ENCODE results near the gene FAM180B.
"Not testable (repeated sequence)": the region's sequence is repeated elsewhere in the genome, so short reads cannot be mapped to it uniquely, and the experiment has no call there.

Gene FAM180B, protein sequence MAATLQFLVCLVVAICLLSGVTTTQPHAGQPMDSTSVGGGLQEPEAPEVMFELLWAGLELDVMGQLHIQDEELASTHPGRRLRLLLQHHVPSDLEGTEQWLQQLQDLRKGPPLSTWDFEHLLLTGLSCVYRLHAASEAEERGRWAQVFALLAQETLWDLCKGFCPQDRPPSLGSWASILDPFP

DNA sequence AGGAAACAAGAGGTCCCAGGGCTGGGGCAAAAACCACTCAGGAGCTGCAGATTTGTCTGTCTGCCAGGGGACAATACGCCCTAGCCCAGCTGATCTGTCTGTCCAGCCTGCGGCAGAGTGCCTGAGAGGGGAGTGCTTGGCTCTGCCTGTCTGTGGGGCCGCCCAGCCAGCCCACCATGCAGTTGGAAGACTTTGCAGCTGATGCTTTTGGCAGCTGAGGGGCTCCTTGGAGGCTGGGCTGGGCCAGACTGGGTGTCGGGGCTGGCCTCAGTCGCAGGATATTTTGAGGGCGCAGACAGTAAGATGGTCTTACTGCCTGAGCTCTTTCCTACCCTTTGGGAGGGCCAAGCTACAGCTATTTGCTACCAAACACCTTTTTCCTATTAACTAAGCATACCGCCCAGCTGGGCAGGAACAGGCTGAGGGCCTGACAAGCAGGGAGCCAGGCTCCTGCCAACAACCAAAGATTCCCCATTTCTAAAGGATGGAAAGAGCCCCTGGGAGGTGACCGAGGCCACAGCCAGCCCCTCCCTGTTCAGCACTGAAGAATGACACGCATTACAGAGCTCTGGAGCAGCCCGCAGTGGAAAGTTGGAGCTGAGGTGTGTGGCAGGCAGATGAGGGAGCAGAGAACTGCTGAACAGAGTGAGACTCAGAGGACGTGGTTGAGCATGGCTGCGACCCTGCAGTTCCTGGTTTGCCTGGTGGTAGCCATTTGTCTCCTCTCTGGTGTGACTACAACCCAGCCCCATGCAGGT is at the start of gene FAM180B:
FAM180B (plus strand) TSS at position 581 of the 758 bp plus-strand sequence; CDS start at position 672, 91 bp downstream.
- peak; percentile 54 for DNase-seq (ENCODE audit: low spot score)

DNA sequence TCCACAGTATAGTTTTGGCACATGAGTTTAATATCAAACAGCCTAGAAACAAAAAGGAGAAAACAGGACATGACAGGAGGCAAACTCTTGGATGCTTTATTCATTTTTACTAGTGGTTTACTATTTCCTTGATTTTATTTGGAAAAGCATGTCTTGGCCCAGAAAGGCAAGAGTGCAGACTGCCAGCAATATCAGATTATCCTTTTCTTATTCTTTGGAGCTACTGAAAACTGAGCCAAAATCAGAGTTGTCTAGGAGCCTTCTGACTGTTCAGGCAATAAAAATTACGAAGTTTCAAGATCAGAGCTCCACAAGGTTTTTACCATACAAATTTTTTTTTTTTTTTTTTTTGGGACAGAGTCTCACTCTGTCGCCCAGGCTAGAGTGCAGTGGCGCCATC is 49.6 kb upstream of the FAM180B start:
- DNase-seq (ENCODE audit: low spot score): no peak

DNA sequence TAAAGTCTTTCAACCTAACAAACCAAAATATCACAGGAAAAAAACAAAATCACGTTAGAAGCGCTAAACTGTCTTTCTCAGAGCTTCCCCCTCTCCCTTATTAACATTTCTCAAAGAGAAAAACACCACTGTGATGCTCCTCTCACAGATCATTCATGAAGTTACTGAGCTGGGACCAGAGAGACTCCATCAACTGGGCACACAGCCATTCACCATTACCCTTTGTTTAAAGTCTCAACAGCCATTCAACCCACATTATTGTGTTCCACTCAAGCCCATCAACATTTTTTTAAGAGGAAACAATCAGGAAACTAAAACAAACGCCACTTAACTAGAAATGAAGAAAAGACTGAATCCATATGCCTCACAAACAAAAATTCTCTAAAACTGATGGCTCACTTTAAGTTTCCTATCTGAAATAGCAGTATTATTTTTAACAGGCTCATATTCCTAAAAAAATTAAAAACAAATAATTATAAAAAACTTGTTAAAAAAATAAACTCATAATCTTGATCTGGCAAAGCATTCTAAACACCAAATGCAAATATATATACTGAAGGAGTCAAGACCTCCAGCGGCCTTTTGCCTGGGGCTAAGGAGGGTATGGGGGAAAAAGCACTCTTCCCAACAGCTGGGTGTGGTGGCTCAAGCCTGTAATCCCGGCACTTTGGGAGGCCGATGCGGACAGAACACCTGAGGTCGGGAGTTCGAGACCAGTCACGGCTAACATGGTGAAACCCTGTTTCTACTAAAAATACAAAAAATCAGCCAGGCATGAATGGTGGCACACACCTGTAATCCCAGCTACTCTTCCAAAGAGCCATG is 47.5 kb upstream of the FAM180B start:
- DNase-seq (ENCODE audit: low spot score): peak; percentile 70

DNA sequence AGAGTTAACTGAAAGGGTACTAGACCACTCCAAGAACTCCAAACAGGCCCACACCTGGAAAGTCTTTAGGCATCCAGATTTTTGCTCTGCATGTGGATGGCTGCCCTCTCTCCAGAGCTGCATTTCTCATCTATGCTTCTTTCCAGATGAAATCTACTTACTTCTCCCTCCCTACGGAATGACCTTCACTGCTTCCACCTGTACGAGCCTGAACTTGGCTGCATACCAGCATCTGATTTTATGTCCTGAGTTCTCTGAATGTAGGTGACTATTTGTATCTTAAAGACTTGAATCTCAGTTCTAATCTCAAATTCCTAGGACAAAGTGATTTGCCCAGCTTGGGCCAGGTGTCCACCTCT is 46.8 kb upstream of the FAM180B start:
- DNase-seq (ENCODE audit: low spot score): no peak

DNA sequence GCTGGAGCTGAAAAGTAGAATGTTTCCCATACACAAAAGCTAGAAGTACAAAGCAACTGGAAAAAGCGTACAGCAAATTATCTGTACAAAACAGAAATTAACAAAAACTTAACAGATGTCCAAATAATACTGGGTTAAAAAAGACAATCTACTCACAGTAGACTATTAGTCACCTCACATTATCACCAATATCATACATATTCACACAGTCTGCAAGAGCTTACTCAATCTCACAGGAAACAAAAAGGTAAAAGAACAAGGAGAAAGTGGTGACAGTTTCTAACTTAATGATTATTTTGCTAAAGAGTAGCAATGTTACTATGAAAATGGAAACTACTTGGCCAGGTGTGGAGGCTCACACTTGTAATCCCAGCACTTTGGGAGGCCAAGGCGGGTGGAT is 45.4 kb upstream of the FAM180B start:
- DNase-seq (ENCODE audit: low spot score): no peak

DNA sequence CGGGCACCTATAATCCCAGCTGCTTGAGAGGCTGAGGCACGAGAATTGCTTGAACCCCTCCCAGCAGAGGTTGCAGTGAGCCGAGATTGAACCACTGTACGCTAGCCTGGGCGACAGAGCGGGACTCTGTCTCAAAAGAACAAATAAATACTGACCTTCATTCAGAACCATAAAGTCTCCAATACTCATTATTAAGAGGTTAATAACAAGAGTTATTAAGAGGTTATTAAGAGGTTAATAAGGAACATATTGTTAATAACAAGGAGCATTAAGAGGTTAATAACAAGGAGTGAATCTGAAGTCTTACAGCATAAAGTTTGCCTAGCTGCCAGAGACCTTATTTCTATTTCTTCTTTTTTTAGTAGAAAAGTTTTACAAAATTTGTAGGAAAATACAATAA is 41.2 kb upstream of the FAM180B start:
- DNase-seq (ENCODE audit: low spot score): no peak

DNA sequence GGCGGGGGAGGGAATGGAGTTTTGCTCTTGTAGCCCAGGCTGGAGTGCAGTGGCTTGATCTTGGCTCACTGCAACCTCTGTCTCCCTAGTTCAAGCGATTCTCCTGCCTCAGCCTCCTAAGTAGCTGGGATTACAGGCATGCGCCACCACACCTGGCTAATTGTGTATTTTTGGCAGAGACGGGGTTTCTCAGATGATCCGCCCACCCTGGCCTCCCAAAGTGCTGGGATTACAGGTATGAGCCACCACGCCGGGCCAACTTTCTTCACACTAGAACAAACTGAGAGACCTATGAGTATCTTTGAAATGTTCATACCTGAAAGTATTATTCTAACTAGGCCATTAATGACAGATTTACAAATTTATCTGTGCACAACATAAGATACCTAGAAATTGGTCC is 40.2 kb upstream of the FAM180B start:
- not testable (repeated sequence) for DNase-seq (ENCODE audit: low spot score)

DNA sequence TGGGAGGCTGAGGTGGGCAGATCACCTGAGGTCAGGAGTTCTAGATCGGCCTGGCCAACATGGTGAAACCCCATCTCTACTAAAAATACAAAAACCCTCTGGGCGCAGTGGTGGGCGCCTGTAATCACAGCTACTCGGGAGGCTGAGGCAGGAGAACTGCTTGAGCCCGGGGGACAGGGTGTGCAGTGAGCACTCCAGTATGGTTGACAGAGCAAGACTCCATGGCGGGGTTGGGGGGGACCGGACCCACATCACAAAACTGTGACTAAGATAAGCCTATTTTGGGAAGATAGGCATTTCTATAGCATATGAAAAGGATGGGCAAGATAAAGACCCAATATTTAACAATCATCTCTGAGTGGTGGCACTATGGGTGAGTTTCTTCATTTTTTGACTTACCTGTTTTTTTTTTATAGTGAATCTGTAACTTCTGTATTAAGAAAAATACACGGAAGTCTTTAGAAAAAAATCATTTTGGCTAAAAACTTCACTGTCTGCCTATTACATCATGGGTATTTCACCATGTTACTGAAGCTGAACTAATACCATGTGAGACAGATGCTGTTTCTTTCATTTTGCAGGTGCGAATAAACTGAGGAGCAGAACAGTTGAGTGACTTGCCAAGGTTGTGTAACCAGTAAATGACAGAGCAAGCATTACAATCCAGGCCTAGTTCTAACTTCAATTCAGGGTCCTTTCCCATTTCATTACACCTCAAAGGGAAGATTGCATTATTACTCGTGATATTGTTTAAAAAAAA is 36.0 kb upstream of the FAM180B start:
- no peak for DNase-seq (ENCODE audit: low spot score)

DNA sequence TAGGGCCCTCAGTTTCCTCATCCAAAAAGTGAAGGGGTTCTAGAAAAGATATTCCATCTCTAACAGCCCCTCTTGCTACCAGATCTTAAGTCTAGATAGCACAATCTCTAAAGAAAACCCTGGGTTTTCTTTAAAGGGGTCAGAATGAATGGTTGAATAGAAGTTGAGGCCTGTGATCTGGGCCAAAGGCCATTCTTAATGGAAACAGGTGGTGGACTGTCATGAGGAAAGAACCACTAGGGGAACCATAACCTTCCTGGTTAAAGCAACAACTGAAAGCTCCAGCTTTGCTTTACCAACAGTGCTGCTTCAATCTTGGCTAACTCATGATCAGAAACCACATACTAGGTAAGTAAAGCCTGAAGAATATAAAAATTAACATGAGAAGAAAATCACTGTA is 35.4 kb upstream of the FAM180B start:
- DNase-seq (ENCODE audit: low spot score): no peak

DNA sequence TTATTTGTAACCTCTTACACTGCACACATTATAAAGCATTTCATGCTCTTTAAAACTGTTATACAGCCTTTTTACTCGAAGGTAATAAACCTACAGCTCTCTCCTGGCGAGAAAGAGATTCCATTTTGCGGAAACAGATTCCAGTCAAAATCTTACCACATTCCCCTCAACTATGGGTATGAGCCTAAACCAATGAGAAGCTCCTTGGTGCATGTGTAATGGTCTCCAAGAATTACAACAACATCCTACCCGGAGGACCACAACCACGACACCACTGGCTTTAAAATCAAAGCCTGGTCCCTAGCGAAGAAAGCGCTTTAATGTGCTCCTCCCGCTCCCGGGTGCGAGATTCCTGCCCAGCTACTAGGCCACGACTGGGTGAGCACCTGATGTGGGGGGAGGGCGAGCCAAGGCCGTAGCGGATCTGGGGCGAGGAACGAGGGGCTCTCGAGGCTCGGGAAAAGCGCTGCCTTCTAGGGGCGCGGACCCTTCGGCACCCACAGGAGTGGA is 34.4 kb upstream of the FAM180B start:
- no peak for DNase-seq (ENCODE audit: low spot score)

DNA sequence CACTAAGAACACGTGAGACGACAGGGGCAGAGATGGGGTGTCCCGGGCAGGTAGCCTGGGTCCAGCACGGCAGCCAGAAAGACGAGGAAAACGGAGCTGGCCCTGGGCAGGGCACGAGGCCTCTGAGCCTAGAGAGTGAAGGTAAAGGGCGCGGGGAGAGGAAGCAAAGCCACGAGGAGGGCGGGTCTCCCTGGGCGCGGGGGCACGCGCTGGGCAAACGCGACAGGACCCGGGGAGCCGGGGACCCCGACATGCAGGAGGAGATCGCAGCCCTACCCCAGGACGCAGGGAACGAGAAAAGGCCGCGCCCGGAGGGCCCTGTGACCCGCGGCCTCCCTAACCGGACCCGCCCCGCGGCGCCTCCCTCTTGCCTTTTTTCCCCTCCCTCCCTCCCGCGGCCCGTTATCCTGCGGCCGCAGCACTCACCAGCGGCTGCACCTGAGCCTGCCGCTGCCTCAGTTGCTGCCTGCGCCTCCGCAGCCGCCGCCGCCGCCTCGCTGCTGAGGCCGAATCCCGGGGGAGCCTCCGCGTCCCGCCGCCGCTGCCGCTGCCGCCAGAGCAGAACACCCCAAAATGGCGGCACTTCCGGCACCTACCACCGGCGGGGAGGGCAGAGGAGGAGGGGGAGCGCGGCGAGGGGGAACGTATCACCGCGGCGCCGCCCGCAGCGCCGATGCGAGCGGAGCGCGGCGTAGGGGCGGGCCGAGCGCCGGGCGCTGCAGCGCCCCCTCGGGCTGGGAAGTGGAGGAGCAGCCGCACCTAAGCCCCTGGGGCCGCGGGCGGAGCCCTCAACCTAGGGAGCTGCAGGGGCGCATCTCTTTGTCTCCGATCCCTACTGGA is 33.7 kb upstream of the FAM180B start, which contains the start of gene CELF1:
CELF1 (minus strand) TSS at position 567 of the 840 bp plus-strand sequence. CDS start 53,609 bp downstream, outside the sequence.
- DNase-seq (ENCODE audit: low spot score): peak; percentile 92

DNA sequence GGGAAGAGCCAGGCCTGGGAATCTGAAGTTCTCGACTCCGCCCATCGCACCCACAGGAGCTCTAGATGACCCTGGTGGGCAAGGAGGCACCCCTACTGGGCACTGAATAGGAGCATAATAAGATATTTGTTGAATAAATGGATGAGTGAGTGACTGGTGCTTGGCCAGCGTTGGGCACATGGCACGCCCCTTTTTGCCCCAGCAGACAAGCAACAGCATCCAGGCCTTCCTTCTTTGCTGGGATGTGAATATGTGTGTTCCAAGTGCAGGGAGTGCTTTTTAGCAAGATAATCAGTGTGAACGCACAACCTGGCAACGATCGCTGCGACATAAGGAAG is 33.1 kb upstream of the FAM180B start:
- no peak for DNase-seq (ENCODE audit: low spot score)

DNA sequence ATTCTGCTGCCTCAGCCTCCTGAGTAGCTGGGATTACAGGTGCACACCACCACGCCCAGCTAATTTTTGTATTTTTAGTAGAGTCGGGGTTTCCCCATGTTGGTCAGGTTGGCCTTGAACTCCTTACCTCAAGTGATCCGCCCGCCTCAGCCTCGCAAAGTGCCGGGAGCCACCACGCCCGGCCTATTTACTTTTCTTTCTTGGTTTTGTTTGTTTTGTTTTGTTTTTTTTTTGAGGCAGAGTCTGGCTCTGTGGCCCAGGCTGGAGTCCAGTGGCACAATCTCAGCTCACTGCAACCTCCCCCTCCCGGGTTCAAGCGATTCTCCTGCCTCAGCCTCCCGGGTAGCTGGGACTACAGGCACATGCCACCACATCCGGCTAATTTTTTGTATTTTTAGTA is 29.5 kb upstream of the FAM180B start:
- DNase-seq (ENCODE audit: low spot score): not testable (repeated sequence)

DNA sequence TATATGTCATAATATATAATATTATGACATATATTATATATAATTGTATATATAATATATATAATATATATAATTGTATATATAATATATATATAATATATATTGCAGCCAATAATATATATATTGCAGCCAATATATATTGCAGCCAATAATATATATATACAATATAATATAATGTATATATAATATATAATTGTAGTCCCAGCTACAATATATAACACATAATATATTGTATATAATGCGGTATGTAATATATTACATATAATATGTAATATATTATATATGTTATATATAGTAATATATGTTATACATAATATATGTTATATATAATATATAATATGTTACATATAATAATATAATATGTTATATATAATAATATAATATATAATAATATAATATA is 27.8 kb upstream of the FAM180B start:
- no peak for DNase-seq (ENCODE audit: low spot score)

DNA sequence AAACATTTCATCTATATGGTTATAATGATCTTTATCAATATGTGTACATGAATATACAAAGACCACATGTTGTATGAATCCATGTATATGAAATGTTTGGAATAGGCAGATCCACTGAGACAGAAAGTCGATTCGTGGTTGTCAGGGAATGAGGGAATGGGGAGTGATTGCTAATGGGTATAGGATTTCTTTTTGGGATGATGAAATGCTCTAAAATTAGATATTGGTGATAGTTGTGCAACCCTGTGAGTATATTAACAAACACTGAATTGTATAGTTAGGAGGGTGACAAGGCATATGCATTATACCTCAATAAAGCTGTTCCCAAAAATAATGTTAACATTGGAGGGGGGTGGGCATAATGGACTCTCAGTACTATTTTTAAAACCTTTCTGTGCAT is 26.1 kb upstream of the FAM180B start:
- DNase-seq (ENCODE audit: low spot score): no peak

DNA sequence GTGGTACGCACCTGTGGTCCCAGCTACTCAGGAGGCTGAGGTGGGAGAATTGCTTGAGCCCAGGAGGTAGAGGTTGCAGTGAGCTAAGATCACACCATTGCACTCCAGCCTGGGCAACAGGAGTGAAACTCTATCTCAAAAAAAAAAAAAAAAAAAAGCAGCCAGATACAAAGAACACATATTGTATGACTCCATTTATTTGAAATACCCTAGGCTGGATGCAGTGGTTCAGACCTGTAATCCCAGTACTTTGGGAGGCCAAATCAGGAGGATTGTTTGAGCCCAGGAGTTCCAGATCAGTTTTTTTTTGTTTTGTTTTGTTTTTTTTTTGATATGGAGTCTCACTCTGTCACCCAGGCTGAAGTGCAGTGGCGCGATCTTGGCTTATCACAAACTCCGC is 24.1 kb upstream of the FAM180B start:
- not testable (repeated sequence) for DNase-seq (ENCODE audit: low spot score)

DNA sequence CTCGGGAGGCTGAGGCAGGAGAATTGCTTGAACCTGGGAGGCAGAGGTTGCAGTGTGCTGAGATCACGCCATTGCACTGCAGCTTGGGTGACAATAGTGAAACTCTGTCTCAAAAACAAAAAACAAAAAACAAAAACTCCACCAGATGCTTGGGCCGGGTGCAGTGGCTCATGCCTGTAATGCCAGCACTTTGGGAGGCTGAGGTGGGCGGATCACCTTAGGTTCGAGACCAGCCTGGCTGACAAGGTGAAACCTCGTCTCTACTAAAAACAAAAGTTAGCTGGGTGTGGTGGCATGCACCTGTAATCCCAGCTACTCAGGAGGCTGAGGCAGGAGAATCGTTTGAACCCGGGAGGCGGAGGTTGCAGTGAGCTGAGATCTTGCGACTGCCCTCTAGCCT is 22.1 kb upstream of the FAM180B start:
- DNase-seq (ENCODE audit: low spot score): not testable (repeated sequence)

DNA sequence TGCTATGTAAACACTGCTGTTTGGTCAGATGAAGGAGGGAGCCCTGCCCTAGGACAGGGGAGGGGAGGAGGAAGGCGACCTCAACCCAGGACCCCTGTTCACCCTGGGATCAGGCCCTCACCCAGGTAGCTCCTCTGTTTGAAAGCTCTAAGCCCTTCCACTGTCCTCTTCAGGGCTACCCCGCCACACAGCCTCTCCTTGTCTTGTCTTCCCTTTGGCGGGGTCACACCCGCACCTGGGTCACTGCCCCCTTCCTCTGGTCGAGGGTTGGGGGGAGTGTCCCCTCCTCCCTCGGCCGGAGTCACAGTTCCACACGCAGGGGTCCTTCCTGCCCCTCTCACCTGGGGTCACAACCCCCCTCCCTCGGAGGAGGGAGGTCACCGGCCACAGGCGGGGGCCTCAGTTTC is 21.5 kb upstream of the FAM180B start:
- DNase-seq (ENCODE audit: low spot score): no peak

DNA sequence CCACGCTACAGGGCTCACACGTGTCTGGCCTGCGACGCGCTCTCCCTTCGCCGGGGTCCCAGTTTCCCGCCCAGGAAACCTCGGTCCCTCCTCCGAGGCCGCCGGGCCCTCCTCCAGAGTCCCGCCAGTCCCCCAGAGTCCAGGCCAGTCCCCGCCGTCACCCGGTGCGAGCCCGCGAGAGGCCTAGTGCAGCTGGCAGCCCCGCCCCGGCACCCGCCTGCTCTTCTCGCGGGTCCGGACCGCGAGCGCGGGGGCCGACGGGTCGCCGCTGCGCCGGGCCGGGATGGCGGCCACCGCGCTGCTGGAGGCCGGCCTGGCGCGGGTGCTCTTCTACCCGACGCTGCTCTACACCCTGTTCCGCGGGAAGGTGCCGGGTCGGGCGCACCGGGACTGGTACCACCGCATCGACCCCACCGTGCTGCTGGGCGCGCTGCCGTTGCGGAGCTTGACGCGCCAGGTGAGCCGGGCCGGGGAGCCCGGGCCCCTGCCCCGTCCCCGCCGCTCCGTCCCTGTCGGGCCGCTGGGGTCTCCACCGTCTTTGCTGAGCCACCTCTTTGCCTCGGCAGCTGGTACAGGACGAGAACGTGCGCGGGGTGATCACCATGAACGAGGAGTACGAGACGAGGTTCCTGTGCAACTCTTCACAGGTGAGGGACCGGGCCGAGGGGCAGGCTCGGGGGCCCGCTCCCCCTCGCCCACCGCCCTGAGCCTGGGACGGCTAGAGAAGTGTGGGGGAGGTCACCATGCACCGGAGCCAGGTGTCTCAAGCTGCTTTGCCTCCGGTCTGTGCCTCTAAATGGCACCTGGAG is 20.9 kb upstream of the FAM180B start, which contains the start of gene PTPMT1:
PTPMT1 (plus strand) TSS at position 260 of the 809 bp plus-strand sequence; CDS start at position 284, 24 bp downstream.
- DNase-seq (ENCODE audit: low spot score): no peak

DNA sequence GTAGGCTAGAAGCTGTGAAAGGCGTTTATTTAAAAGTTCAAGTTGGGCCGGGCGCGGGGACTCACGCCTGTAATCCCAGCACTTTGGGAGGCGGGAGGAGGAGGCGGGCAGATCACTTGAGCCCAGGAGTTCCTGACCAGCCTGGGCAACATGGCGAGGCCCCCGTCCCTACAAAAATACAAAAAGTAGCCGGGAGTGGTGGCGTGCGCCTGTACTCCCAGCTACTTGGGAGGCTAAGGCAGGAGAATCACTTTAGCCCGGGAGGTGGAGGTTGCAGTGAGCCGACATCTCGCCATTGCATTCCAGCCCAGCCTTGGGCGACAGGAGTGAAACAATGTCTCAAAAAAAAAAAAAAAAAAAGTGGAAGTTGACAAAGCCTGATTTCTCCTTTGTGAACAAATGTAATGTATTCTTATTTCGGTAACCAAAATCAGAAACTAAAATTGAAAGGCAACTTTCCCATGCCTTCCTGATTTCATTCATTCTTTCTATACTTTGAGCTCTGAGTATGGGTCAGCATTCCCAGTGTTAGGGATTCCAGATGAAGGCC is 20.3 kb upstream of the FAM180B start:
- no peak for DNase-seq (ENCODE audit: low spot score)
